HCT116 (cell line): ENCODE results near the gene DNAJC4. TPM values are rescaled to one million over a fixed set of nuclear protein-coding genes. Genes with fewer than 3 reads are reported as not detected.
A peak's percentile ranks its signal among the peaks of the same experiment; 100 is the strongest.

Experiments used
- ATAC-seq: fragments of 200-7000 bp; cut with Tn5 transposase; 2 replicates; pipeline ENCODE4 v1.9.1; 2020; ENCODE audit warnings: mild to moderate bottlenecking, moderate library complexity
- BruUV-seq: library from RNA; stranded (reverse); fragments of 400-500 nt; replicated peaks from 2 replicates; lab custom pipeline; 2021; lab: Mats Ljungman, UMichigan
- CTCF ChIA-PET: fragments of 300-600 bp; sonication (Branson Sonifier 250); formaldehyde crosslinking; loops from one replicate; lab custom pipeline; 2021; ENCODE audit warnings: antibody characterized with exemption; lab: Charles Lee
- POLR2A ChIA-PET: fragments of 300-600, 350-600 bp; sonication (Branson Sonifier 250); formaldehyde crosslinking; loops from one replicate; lab custom pipeline; 2021; ENCODE audit warnings: antibody characterized with exemption; lab: Charles Lee
- RAD21 ChIA-PET, 2 experiments: fragments of 300-600 bp; sonication (Branson Sonifier 250); formaldehyde crosslinking; loops; one replicate each; lab custom pipeline; 2023; ENCODE audit warnings: low total read pairs in 2 of 2; ENCODE audit not compliant: uncharacterized antibody in 2 of 2, unreplicated experiment in 2 of 2, low non-redundant PET in 1 of 2; lab: Charles Lee
- DNase-seq: peaks from one replicate; pipeline ENCODE4 v3.0.0-alpha.2; 2010; ENCODE audit warnings: low read depth, low spot score
- H2AFZ ChIP-seq: fragments of 200-600 bp; shearing (Covaris generic), sonication (generic); 2 replicates; pipeline ENCODE4 v1.6.1; 2017; ENCODE audit warnings: low read depth, mixed run types, mixed read lengths, antibody characterized with exemption, low read length; ENCODE audit not compliant: poor library complexity, severe bottlenecking
- H3K27ac ChIP-seq: 2 replicates; pipeline ENCODE4 v1.5.1; 2012; ENCODE audit warnings: low read depth, low read length
- H3K27me3 ChIP-seq: fragments of 200-600 bp; sonication (generic); 2 replicates; pipeline ENCODE4 v1.6.1; 2016; ENCODE audit warnings: mixed run types, low read length, mixed read lengths; ENCODE audit not compliant: insufficient read depth
- H3K36me3 ChIP-seq, 2 experiments: fragments of 200-500 bp in 1 of 2; fragments of 200-600 bp in 1 of 2; sonication (Bioruptor generic) in 1 of 2; sonication (generic) in 1 of 2; 2 replicates each; pipeline versions ENCODE4 v1.5.1 to v1.6.1; 2014 to 2016; ENCODE audit warnings: low read length in 2 of 2, inconsistent platforms in 1 of 2, mixed read lengths in 1 of 2, mixed run types in 1 of 2; ENCODE audit not compliant: insufficient read depth in 2 of 2, control insufficient read depth in 1 of 2
- H3K4me1 ChIP-seq, 2 experiments: fragments of 200-600 bp in 1 of 2; sonication (generic) in 1 of 2; 2 replicates each; pipeline versions ENCODE4 v1.5.1 to v1.6.1; 2012 to 2017; ENCODE audit warnings: low read length in 2 of 2, inconsistent platforms in 1 of 2, mild to moderate bottlenecking in 1 of 2, mixed read lengths in 1 of 2, mixed run types in 1 of 2, moderate library complexity in 1 of 2; ENCODE audit not compliant: insufficient read depth in 2 of 2, control insufficient read depth in 1 of 2
- H3K4me2 ChIP-seq: fragments of 200-600 bp; sonication (generic); 2 replicates; pipeline ENCODE4 v1.6.1; 2017; ENCODE audit warnings: mixed run types, low read length, mixed read lengths
- H3K4me3 ChIP-seq, 2 experiments: fragments of 200-600 bp in 1 of 2; sonication (generic) in 1 of 2; replicated peaks in 1 of 2; 2 replicates each; pipeline ENCODE4 v1.5.1; 2011 to 2016; ENCODE audit warnings: low read length in 2 of 2, control low read depth in 1 of 2, low read depth in 1 of 2, mild to moderate bottlenecking in 1 of 2, mixed read lengths in 1 of 2, mixed run types in 1 of 2
- H3K79me2 ChIP-seq: fragments of 200-600 bp; sonication (generic); 2 replicates; pipeline ENCODE4 v1.6.1; 2017; ENCODE audit warnings: mild to moderate bottlenecking, mixed run types, low read length, moderate library complexity, mixed read lengths; ENCODE audit not compliant: insufficient read depth
- H3K9ac ChIP-seq: fragments of 200-600 bp; sonication (generic); 2 replicates; pipeline ENCODE4 v1.6.1; 2016; ENCODE audit warnings: low read length, mixed read lengths
- H3K9me2 ChIP-seq: fragments of 200-600 bp; sonication (generic), shearing (Covaris generic); 2 replicates; pipeline ENCODE4 v1.6.1; 2017; ENCODE audit warnings: mixed run types, mild to moderate bottlenecking, moderate library complexity; ENCODE audit not compliant: insufficient read depth
- H3K9me3 ChIP-seq, 2 experiments: fragments of 200-500 bp in 1 of 2; fragments of 200-600 bp in 1 of 2; sonication (Bioruptor generic) in 1 of 2; sonication (generic) in 1 of 2; 2 replicates each; pipeline ENCODE4 v1.6.1; 2014 to 2017; ENCODE audit warnings: low read length in 2 of 2, mixed read lengths in 2 of 2, inconsistent platforms in 1 of 2, low read depth in 1 of 2, mild to moderate bottlenecking in 1 of 2, mixed run types in 1 of 2, moderate library complexity in 1 of 2; ENCODE audit not compliant: control insufficient read depth in 1 of 2, insufficient read depth in 1 of 2
- H4K20me1 ChIP-seq: fragments of 200-600 bp; sonication (generic), shearing (Covaris generic); 2 replicates; pipeline ENCODE4 v1.6.1; 2017; ENCODE audit warnings: mixed run types, mild to moderate bottlenecking, moderate library complexity; ENCODE audit not compliant: insufficient read depth
- CTCF ChIP-seq, 3 experiments: fragments of 200-600 bp in 1 of 3; sonication (generic) in 1 of 3; IDR thresholded peaks in 2 of 3; conservative IDR thresholded peaks in 1 of 3; 2 replicates each; pipeline ENCODE4 v1.5.1; 2012 to 2017; ENCODE audit warnings: low read depth in 2 of 3, low read length in 2 of 3, antibody characterized with exemption in 1 of 3, borderline replicate concordance in 1 of 3, control low read depth in 1 of 3, mild to moderate bottlenecking in 1 of 3, mixed read lengths in 1 of 3, mixed run types in 1 of 3, moderate library complexity in 1 of 3; ENCODE audit not compliant: insufficient read depth in 1 of 3
- EGR1 ChIP-seq: IDR thresholded peaks from 2 replicates; pipeline ENCODE4 v1.6.1; 2012; ENCODE audit warnings: low read depth
- EZH2phosphoT487 ChIP-seq: fragments of 200-600 bp; IDR thresholded peaks from 2 replicates; pipeline ENCODE4 v1.6.1; 2018; ENCODE audit warnings: antibody characterized with exemption, borderline replicate concordance
- FOSL1 ChIP-seq: IDR thresholded peaks from 2 replicates; pipeline ENCODE4 v1.6.1; 2012; ENCODE audit warnings: low read depth
- POLR2A ChIP-seq: IDR thresholded peaks from 2 replicates; pipeline ENCODE4 v1.7.0; 2011; ENCODE audit warnings: borderline replicate concordance; ENCODE audit not compliant: insufficient read depth, insufficient read length; ENCODE audit errors: extremely low read depth
- POLR2AphosphoS5 ChIP-seq: IDR thresholded peaks from 2 replicates; pipeline ENCODE4 v1.6.1; 2011; ENCODE audit warnings: mild to moderate bottlenecking, low read depth, low read length, moderate library complexity
- RAD21 ChIP-seq: IDR thresholded peaks from 2 replicates; pipeline ENCODE4 v1.6.1; 2012; ENCODE audit warnings: low read depth, mild to moderate bottlenecking
- REST ChIP-seq: IDR thresholded peaks from 2 replicates; pipeline ENCODE4 v1.6.1; 2012; ENCODE audit warnings: low read depth
- SP1 ChIP-seq: IDR thresholded peaks from 2 replicates; pipeline ENCODE4 v1.6.1; 2012; ENCODE audit warnings: low read depth
- SRF ChIP-seq: IDR thresholded peaks from 2 replicates; pipeline ENCODE4 v1.6.1; 2012; ENCODE audit warnings: low read depth
- TCF7L2 ChIP-seq: IDR thresholded peaks from 2 replicates; pipeline ENCODE4 v1.7.0; 2011; ENCODE audit warnings: borderline replicate concordance, inconsistent platforms; ENCODE audit not compliant: insufficient read depth, insufficient read length; ENCODE audit errors: extremely low read depth
- YY1 ChIP-seq: IDR thresholded peaks from 2 replicates; pipeline ENCODE4 v1.6.1; 2011; ENCODE audit warnings: low read length, low read depth, moderate library complexity, mild to moderate bottlenecking; ENCODE audit not compliant: insufficient replicate concordance; ENCODE audit errors: extremely low read depth
- ZBTB33 ChIP-seq: IDR thresholded peaks from 2 replicates; pipeline ENCODE4 v1.6.1; 2011; ENCODE audit warnings: mild to moderate bottlenecking, low read length, moderate library complexity; ENCODE audit not compliant: insufficient replicate concordance; ENCODE audit errors: extremely low read depth
- ZFX ChIP-seq: fragments of 450-650 bp; IDR thresholded peaks from 2 replicates; pipeline ENCODE4 v1.6.1; 2017
- ZNF274 ChIP-seq: fragments of 200-500 bp; sonication (Bioruptor generic); IDR thresholded peaks from 2 replicates; pipeline ENCODE4 v1.6.1; 2014; ENCODE audit warnings: mild to moderate bottlenecking, low read depth, low read length, inconsistent platforms
- intact Hi-C: fragments of 100-400 bp; cut with micrococcal nuclease; formaldehyde crosslinking; loops from 2 replicates; pipeline ENCODE4 v1.10.0; 2022
- total RNA-seq: library from RNA; stranded (reverse); gene quantifications from one replicate; pipeline ENCODE4 v1.2.1, GENCODE V29; 2021; ENCODE audit not compliant: unreplicated experiment

Gene DNAJC4
- total RNA-seq, 1 experiment from 2014 or later, result 25.8 TPM

- RAD21 ChIA-PET, result interaction anchor here (0.6 to 1.3 kb wide), 3 partner anchors 36 to 48 kb away, joined by 3 to 4 read pairs (median 4); no protein-coding TSS in a partner anchor
- Histone ChIP-seq H3K36me3 (peaks cover 11 to 25% of the 10 kb centered on the region in 2 experiments; a peak in 3 of 4 replicates), H2AFZ (no peak overlapping the region), H3K27me3 (no peaks in the 10 kb centered on the region), H3K4me3 (peak overlapping the region; percentile 96 to 98), H3K9me2 (no peaks in the 10 kb centered on the region), H3K4me1 (peaks cover 28 to 63% of the 10 kb centered on the region in 2 experiments), H3K9me3 (no peaks in the 10 kb centered on the region), H4K20me1 (no peaks in the 10 kb centered on the region), H3K27ac (peak overlapping the region; percentile 89), H3K79me2 (peaks cover 35% of the 10 kb centered on the region), H3K9ac (peak overlapping the region; percentile 97), H3K4me2 (peak overlapping the region; percentile 95)
- TF ChIP-seq ZNF274, result no peak
- TF ChIP-seq EZH2phosphoT487, result no peak
- TF ChIP-seq POLR2AphosphoS5, result peak; percentile 91
- TF ChIP-seq ZBTB33, result no peak
- no peak for TF ChIP-seq FOSL1
- no peak for TF ChIP-seq SP1
- peak; percentile 44 for TF ChIP-seq POLR2A
- no peak for TF ChIP-seq YY1
- no peak for TF ChIP-seq REST
- TF ChIP-seq CTCF (IDR thresholded peaks at IDR 0.05 in 2 of 3, conservative IDR thresholded peaks at IDR 0.05 in 1 of 3; ENCODE audit: borderline replicate concordance in 1 of 3, insufficient read depth in 1 of 3, low read depth in 2 of 3, low read length in 2 of 3), result peak in 2 of 3 experiments; percentile 30 to 49; a peak in 4 of 6 replicates
- TF ChIP-seq SRF, result no peak
- peak; percentile 41; the same call in 1 of the 2 replicates for TF ChIP-seq ZFX
- no peak for TF ChIP-seq EGR1
- no peak for TF ChIP-seq TCF7L2
- no peak for TF ChIP-seq RAD21
- intact Hi-C loops, result no loop called here
- ATAC-seq (peak; percentile 54), DNase-seq (no peak)
- POLR2A ChIA-PET, result interaction anchor here (0.7 to 1.9 kb wide), 8 partner anchors 9 to 103 kb away, joined by 3 to 10 read pairs (median 4); partner anchors contain the start of genes FKBP2, PRDX5 and TRMT112
- BruUV-seq, result no TSS peak
- CTCF ChIA-PET, result interaction anchor here (1.0 to 1.5 kb wide), 5 partner anchors 11 to 104 kb away, joined by 3 to 11 read pairs (median 3); partner anchors contain the start of genes NUDT22 and TRPT1
Measured at GRCh38 chr11:64252003-64252872, 21.9 kb downstream of the DNAJC4 start.
